Measurements from ENCODE around the gene ADD2. TPM values are rescaled to one million over a fixed set of nuclear protein-coding genes. Genes with fewer than 3 reads are reported as not detected.
"Not testable (repeated sequence)": the region's sequence is repeated elsewhere in the genome, so short reads cannot be mapped to it uniquely, and the experiment has no call there.

Gene ADD2
- polyA plus RNA-seq, 1 experiment, result 0.12 TPM

- ChIA-PET CTCF (no interaction called here), POLR2A (no interaction called here)
These were observed 135.6 kb downstream of the ADD2 start for GRCh38 chr2:70632388-70632787.

DNA sequence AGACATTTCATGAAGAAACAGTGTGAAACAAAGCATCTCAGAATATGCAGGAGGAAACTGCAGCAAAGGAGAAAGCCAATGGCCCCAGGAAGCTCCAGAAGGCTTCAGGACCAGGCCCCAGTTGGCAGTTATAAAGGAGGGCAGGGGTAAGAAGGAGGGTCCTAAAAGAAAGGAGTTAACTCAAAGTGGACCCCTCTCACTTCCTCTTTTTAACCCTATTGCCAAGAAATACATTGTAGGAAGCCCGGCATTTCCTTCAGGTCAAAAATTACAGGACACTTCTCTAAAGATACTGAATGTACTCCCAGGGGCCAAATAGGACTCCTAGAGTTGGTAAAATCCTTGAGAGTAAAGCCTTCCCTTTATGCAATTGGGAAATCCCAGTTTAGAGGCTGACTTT lies 137.2 kb downstream of the ADD2 start:
- TF ChIP-seq, protein P1, sequence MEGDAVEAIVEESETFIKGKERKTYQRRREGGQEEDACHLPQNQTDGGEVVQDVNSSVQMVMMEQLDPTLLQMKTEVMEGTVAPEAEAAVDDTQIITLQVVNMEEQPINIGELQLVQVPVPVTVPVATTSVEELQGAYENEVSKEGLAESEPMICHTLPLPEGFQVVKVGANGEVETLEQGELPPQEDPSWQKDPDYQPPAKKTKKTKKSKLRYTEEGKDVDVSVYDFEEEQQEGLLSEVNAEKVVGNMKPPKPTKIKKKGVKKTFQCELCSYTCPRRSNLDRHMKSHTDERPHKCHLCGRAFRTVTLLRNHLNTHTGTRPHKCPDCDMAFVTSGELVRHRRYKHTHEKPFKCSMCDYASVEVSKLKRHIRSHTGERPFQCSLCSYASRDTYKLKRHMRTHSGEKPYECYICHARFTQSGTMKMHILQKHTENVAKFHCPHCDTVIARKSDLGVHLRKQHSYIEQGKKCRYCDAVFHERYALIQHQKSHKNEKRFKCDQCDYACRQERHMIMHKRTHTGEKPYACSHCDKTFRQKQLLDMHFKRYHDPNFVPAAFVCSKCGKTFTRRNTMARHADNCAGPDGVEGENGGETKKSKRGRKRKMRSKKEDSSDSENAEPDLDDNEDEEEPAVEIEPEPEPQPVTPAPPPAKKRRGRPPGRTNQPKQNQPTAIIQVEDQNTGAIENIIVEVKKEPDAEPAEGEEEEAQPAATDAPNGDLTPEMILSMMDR (IDR thresholded peaks at IDR 0.05; ENCODE audit: low read depth, low read length), result no peak
- Histone ChIP-seq H3K4me3 (ENCODE audit: low read depth, low read length) (no peak overlapping the region), H3K27me3 (ENCODE audit: control insufficient read depth, insufficient read depth, low read length) (peaks cover 6% of the 10 kb centered on the region), H3K9me3 (ENCODE audit: control insufficient read depth, insufficient read depth, low read length) (no peaks in the 10 kb centered on the region), H3K27ac (ENCODE audit: low read depth, low read length) (no peak overlapping the region)
- POLR2A ChIA-PET, result no interaction called here
- CTCF ChIA-PET, result interaction anchor here (0.6 to 1.9 kb wide), 3 partner anchors 13 to 701 kb away, joined by 4 to 6 read pairs (median 4); partner anchors contain the start of gene ZNF638
- DNase-seq (ENCODE audit: low read depth, low spot score), result no peak

More at GRCh38 chr2:70632388-70632787, 135.6 kb downstream of the ADD2 start:
- Histone ChIP-seq H3K27me3 (ENCODE audit: control insufficient read depth, insufficient read depth, low read length) (no peaks in the 10 kb centered on the region), H3K9me3 (ENCODE audit: control insufficient read depth, insufficient read depth, low read length) (no peaks in the 10 kb centered on the region), H3K27ac (ENCODE audit: low read depth, low read length) (no peak overlapping the region), H3K4me3 (ENCODE audit: low read depth, low read length) (no peak overlapping the region)
- no peak for DNase-seq (ENCODE audit: low read depth, low spot score)
- TF ChIP-seq, protein P1 (IDR thresholded peaks at IDR 0.05; ENCODE audit: low read depth, low read length), result no peak

DNA sequence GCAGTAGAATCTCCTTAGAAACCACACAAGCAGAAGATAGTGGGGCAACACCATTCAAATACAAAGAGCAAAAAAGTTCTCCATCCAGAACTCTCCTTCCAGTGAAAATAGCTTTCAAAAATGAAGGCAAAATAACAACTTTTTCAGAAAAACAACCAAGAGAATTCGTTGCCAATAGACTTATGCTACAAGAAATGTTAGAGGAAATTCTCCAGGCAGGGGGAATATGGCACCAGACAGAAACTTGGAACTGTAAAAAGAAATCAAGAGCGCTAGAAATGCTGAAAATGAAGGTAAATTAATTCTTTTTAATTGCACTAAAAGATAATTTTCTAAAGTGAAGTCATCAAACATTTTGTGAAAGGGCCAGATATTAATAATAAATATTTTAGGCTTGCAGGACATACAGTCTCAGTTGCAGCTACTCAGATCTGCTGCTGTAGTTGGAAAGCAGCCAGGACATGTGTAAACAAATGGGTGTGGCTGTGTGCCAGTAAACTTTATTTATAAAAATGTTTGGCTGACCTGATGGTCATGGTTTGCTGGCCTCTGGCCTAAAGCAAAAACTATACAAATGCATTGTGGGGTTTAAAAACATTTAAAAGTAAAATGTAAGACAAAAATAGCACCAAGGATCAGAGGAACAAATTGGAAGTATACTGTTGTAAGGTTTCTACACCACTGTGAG lies 140.6 kb downstream of the ADD2 start:
- Histone ChIP-seq H3K4me3 (ENCODE audit: low read depth, low read length) (no peak overlapping the region), H3K9me3 (ENCODE audit: control insufficient read depth, insufficient read depth, low read length) (no peaks in the 10 kb centered on the region), H3K27ac (ENCODE audit: low read depth, low read length) (no peak overlapping the region), H3K27me3 (ENCODE audit: control insufficient read depth, insufficient read depth, low read length) (peaks cover 6% of the 10 kb centered on the region)
- TF ChIP-seq, protein P1 (IDR thresholded peaks at IDR 0.05; ENCODE audit: low read depth, low read length), result no peak
- DNase-seq (ENCODE audit: low read depth, low spot score), result no peak
- POLR2A ChIA-PET, result no interaction called here
- CTCF ChIA-PET, result interaction anchor here (0.6 to 3.7 kb wide), 2 partner anchors 9 to 113 kb away, joined by 8 to 20 read pairs; no protein-coding TSS in a partner anchor

DNA sequence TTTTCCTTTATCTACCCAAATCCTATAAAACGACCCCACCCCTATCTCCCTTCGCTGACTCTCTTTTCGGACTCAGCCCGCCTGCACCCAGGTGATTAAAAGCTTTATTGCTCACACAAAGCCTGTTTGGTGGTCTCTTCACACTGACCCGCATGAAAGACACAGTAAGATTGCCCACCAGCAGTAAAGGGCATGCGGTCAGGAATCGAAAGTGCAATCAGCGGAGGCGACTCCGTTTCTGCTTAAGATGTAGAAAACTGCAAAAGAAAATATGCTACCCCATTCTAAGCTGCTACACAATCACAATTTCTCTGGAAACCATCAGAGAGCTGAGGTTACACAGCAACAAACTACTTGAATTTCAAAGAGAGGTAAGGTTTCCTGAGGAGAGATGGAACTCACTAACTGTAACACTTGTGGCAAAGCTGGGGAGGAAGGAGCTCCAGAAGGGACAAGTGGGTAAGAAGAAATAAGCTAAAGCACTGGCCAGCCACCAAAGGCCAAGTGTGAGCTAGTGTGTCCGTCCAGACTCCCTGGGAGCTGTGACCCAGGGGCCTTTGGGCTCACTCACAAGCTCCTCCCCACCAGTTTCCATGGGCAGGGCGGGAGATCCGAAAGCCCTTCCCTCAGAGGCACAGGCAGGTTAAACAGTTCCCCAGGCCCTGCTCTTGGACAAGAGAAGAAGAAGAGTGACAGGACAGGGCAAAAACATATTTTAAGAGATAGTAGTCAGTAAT lies 141.6 kb downstream of the ADD2 start:
- Histone ChIP-seq H3K9me3 (ENCODE audit: control insufficient read depth, insufficient read depth, low read length) (no peaks in the 10 kb centered on the region), H3K4me3 (ENCODE audit: low read depth, low read length) (no peak overlapping the region), H3K27ac (ENCODE audit: low read depth, low read length) (no peak overlapping the region), H3K27me3 (ENCODE audit: control insufficient read depth, insufficient read depth, low read length) (peaks cover 6% of the 10 kb centered on the region)
- DNase-seq (ENCODE audit: low read depth, low spot score), result no peak
- POLR2A ChIA-PET, result no interaction called here
- TF ChIP-seq, protein P1 (IDR thresholded peaks at IDR 0.05; ENCODE audit: low read depth, low read length), result no peak
- CTCF ChIA-PET, result interaction anchor here (0.6 to 3.7 kb wide), 3 partner anchors 8 to 322 kb away, joined by 4 to 20 read pairs (median 8); no protein-coding TSS in a partner anchor

GRCh38 chr2:70621536-70621935 lies 146.5 kb downstream of the ADD2 start:
- H3K4me3 ChIP-seq (ENCODE audit: low read depth, low read length); POLR2A ChIA-PET; H3K27ac ChIP-seq (ENCODE audit: low read depth, low read length); H3K9me3 ChIP-seq (ENCODE audit: control insufficient read depth, insufficient read depth, low read length); H3K27me3 ChIP-seq (ENCODE audit: control insufficient read depth, insufficient read depth, low read length); CTCF ChIA-PET; DNase-seq (ENCODE audit: low read depth, low spot score): not testable (repeated sequence)
